GM12891 (cell line): Measurements from ENCODE around the gene ARHGEF4.

Source experiments
- POLR2A ChIP-seq: IDR thresholded peaks from 2 replicates; pipeline ENCODE4 v1.6.1; 2011; ENCODE audit warnings: low read depth, low read length, control low read depth
- POLR2AphosphoS5 ChIP-seq: IDR thresholded peaks from 2 replicates; pipeline ENCODE4 v1.6.1; 2011; ENCODE audit warnings: low read depth, low read length, control low read depth

DNA sequence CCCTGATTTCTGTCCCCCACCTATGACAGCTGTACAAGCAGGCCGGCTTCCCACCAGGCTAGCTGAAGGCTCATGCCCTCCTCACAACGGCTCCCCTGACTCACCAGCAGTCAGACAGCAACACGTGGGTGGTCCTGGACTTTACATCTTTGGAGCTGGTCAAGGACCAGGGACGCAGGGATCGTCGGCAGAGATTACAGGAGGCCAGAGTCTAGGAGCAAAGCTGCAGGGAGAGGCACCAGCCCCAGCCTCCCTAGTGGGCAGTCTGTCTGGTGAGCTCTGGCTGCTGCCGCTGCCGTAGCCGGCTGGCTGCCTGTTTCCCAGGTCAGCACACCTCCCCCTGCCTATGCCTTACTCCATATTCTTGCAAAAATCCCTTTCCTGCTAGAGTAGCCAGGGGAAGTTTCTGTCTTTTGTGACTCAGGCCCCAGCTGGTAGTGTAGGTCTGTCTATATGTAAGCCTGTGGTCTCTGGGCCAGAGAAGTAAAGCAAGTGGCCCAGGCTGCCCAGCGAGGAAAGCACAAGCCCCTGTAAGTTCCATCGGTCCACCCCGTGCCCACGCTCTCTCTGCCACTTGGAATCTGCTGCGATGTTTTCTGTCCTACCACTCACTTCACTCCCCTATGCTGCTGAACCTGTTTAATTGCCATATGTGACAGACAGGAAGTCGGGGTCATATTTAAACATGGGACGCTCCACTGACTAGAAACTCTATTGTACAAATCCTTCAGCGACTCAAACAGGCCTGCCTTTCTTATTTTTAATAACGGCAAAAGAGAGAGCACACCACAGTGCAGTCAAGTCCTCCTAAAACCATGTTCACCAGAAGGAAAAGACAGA, 2.4 kb upstream of the ARHGEF4 start:
- TF ChIP-seq POLR2AphosphoS5 = no peak
- no peak for TF ChIP-seq POLR2A
